Sigmoid colon (tissue), 7 donors: ENCODE measurements around the gene CAST. TPM values are rescaled to one million over a fixed set of nuclear protein-coding genes. Genes with fewer than 3 reads are reported as not detected.

Experiments used
- DNase-seq: peaks from one replicate; pipeline ENCODE4 v3.0.0-alpha.2; 2019
- H3K27ac ChIP-seq, 4 donors: fragments of 200-600 bp; sonication (generic); one replicate each; pipeline ENCODE4 v1.5.1; 2016 to 2019; ENCODE audit warnings: mild to moderate bottlenecking in 1 of 4
- H3K27me3 ChIP-seq, 3 donors: fragments of 200-600 bp; sonication (generic); one replicate each; pipeline ENCODE4 v1.5.1; 2019; ENCODE audit warnings: mild to moderate bottlenecking in 1 of 3
- H3K36me3 ChIP-seq, 4 donors: fragments of 200-600 bp; sonication (generic); one replicate each; pipeline ENCODE4 v1.5.1; 2016 to 2019
- H3K4me1 ChIP-seq, 4 donors: fragments of 200-600 bp; sonication (generic); one replicate each; pipeline ENCODE4 v1.5.1; 2017 to 2019
- H3K4me3 ChIP-seq, 4 donors: fragments of 200-600 bp; sonication (generic); one replicate each; pipeline ENCODE4 v1.5.1; 2017 to 2019; ENCODE audit warnings: mild to moderate bottlenecking in 2 of 4, moderate library complexity in 1 of 4
- H3K9me3 ChIP-seq, 4 donors: fragments of 200-600 bp in 3 of 4; sonication (generic) in 3 of 4; one replicate each; pipeline versions ENCODE4 v1.5.1 to v1.6.1; 2013 to 2019
- CTCF ChIP-seq, 4 experiments: fragments of 450-650 bp in 3 of 4; fragments of 200-600 bp in 1 of 4; IDR thresholded peaks; one replicate each; pipeline ENCODE4 v1.5.1; 2016 to 2019; ENCODE audit warnings: antibody characterized with exemption in 4 of 4, mild to moderate bottlenecking in 3 of 4, moderate library complexity in 2 of 4
- EP300 ChIP-seq, 4 donors: sonication (generic); formaldehyde crosslinking; IDR thresholded peaks; one replicate each; pipeline ENCODE4 v1.6.1; 2017; ENCODE audit warnings: antibody characterized with exemption in 4 of 4
- POLR2A ChIP-seq, 2 donors: fragments of 450-650 bp; IDR thresholded peaks; one replicate each; pipeline ENCODE4 v1.6.1; 2016; ENCODE audit warnings: antibody characterized with exemption in 2 of 2, mild to moderate bottlenecking in 2 of 2, moderate library complexity in 2 of 2
- POLR2AphosphoS5 ChIP-seq, 4 donors: sonication (generic); formaldehyde crosslinking; IDR thresholded peaks; one replicate each; pipeline ENCODE4 v1.6.1; 2017; ENCODE audit warnings: antibody characterized with exemption in 4 of 4
- WGBS, 2 donors: extraction: QIAGEN DNeasy Blood & Tissue Kit; methylation state at CpG; one replicate each; pipeline ENCODE4 v1.1.7; 2013; 5-methylcytosine and 5-hydroxymethylcytosine counted together
- intact Hi-C: fragments of 100-400 bp; cut with DNase I; formaldehyde crosslinking; loops from one replicate; pipeline ENCODE4 v1.15.1; 2023
- polyA plus RNA-seq, 3 donors: library from polyadenylated mRNA; stranded (reverse); fragments of 200-250 nt; gene quantifications; one replicate each; pipeline ENCODE4 v1.2.3, GENCODE V29; 2013
- total RNA-seq, 4 donors: library from RNA; depleted of rRNA; stranded (reverse); fragments of >200 nt; gene quantifications; one replicate each; pipeline ENCODE4 v1.1.0, GENCODE V29; 2016
- donor health status: healthy with polysubstance abuse.
- donor health status: Bipolar disorder and iron deficiency.
- donor health status: healthy.

Gene CAST
- total and polyA plus RNA-seq, 7 donors: 138 to 348 (median 225) TPM

GRCh38 chr5:96662725-96663518 lies 746 bp downstream of the CAST start:
- peak; percentile 97 for DNase-seq
- Histone ChIP-seq H3K27ac (peak overlapping the region; percentile 99 to 100 (median 100)), H3K27me3 (no peaks in the 10 kb centered on the region), H3K4me3 (peak overlapping the region; percentile 92 to 98 (median 94)), H3K4me1 (peaks cover 0 to 44% (median 19%) of the 10 kb centered on the region in 4 donors), H3K9me3 (no peaks in the 10 kb centered on the region), H3K36me3 (no peaks in the 10 kb centered on the region)
- intact Hi-C loops: loop anchor here (2.0 to 5.0 kb wide), 7 partner anchors 40 to 701 kb away; partner anchors contain the start of genes ELL2, ERAP1 and RIOK2
- 0 to 1% methylated on average over 60 of the region's 60 CpGs for WGBS, 2 donors
- TF ChIP-seq POLR2A (IDR thresholded peaks at IDR 0.05) (peak; percentile 65 to 81), CTCF (IDR thresholded peaks at IDR 0.05) (no peak), POLR2AphosphoS5 (IDR thresholded peaks at IDR 0.05) (peak; percentile 90 to 93 (median 92)), EP300 (IDR thresholded peaks at IDR 0.05) (no peak)

GRCh38 chr5:96663608-96664007 lies 1.4 kb downstream of the CAST start:
- Histone ChIP-seq H3K27me3 (no peaks in the 10 kb centered on the region), H3K4me1 (peaks cover 0 to 48% (median 24%) of the 10 kb centered on the region in 4 donors), H3K9me3 (no peaks in the 10 kb centered on the region), H3K4me3 (peak overlapping the region; percentile 92 to 98 (median 94)), H3K36me3 (no peaks in the 10 kb centered on the region), H3K27ac (peak overlapping the region; percentile 99 to 100 (median 100))
- 13 to 46% methylated on average over 6 of the region's 6 CpGs for WGBS, 2 donors
- no peak for DNase-seq
- no peak for TF ChIP-seq POLR2AphosphoS5 (IDR thresholded peaks at IDR 0.05)
- no peak for TF ChIP-seq POLR2A (IDR thresholded peaks at IDR 0.05)
- TF ChIP-seq CTCF (IDR thresholded peaks at IDR 0.05): no peak
- TF ChIP-seq EP300 (IDR thresholded peaks at IDR 0.05): no peak
- intact Hi-C loops: loop anchor here (2.0 to 5.0 kb wide), 7 partner anchors 39 to 701 kb away; partner anchors contain the start of genes ELL2, ERAP1 and RIOK2

- no peaks in the 10 kb centered on the region for H3K9me3 ChIP-seq
- no peaks in the 10 kb centered on the region for H3K36me3 ChIP-seq
- DNase-seq: no peak
- H3K27ac ChIP-seq: peak overlapping the region in 2 of 4 donors; percentile 99 to 100
- intact Hi-C loops: loop anchor here (5.0 kb wide), 5 partner anchors 47 to 702 kb away; partner anchors contain the start of genes ELL2 and RIOK2
- no peak overlapping the region for H3K4me3 ChIP-seq
- peaks cover 0 to 59% (median 35%) of the 10 kb centered on the region in 4 donors for H3K4me1 ChIP-seq
- no peaks in the 10 kb centered on the region for H3K27me3 ChIP-seq
- TF ChIP-seq POLR2A (IDR thresholded peaks at IDR 0.05) (no peak), EP300 (IDR thresholded peaks at IDR 0.05) (no peak), POLR2AphosphoS5 (IDR thresholded peaks at IDR 0.05) (no peak), CTCF (IDR thresholded peaks at IDR 0.05) (no peak)
These were observed 2.5 kb downstream of the CAST start for GRCh38 chr5:96664669-96665068.

DNA sequence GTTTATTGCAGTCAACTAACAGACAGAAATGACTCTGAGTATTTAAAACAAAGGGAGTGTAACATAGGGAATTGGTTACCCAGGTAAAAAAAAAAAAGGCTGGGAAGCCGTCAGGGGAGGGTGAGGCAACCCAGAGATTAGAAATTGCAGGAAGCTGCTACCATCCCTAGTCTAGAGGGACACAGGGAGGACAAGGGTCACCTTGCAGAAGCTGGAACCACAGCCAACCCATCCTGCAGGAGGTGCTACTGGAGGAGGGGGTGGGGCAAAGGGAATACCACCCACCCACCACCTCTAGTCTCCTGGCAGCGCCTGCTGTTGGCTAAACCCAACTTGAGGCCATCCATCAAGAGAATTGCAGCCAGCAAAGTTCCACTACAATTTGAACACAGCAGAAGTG lies 6.5 kb downstream of the CAST start:
- Histone ChIP-seq H3K4me3 (no peak overlapping the region), H3K9me3 (no peaks in the 10 kb centered on the region), H3K36me3 (no peaks in the 10 kb centered on the region), H3K27ac (no peak overlapping the region), H3K27me3 (no peaks in the 10 kb centered on the region), H3K4me1 (peaks cover 0 to 60% (median 40%) of the 10 kb centered on the region in 4 donors)
- DNase-seq: no peak
- TF ChIP-seq POLR2A (IDR thresholded peaks at IDR 0.05): no peak
- no peak for TF ChIP-seq EP300 (IDR thresholded peaks at IDR 0.05)
- no peak for TF ChIP-seq CTCF (IDR thresholded peaks at IDR 0.05)
- no peak for TF ChIP-seq POLR2AphosphoS5 (IDR thresholded peaks at IDR 0.05)
- intact Hi-C loops: no loop called here
- WGBS, 2 donors: 15 to 75% methylated on average over 2 of the region's 2 CpGs
